ENCODE results near the gene RHOXF2B.
"Not testable (repeated sequence)": the region's sequence is repeated elsewhere in the genome, so short reads cannot be mapped to it uniquely, and the experiment has no call there.

The RHOXF2B gene

DNA sequence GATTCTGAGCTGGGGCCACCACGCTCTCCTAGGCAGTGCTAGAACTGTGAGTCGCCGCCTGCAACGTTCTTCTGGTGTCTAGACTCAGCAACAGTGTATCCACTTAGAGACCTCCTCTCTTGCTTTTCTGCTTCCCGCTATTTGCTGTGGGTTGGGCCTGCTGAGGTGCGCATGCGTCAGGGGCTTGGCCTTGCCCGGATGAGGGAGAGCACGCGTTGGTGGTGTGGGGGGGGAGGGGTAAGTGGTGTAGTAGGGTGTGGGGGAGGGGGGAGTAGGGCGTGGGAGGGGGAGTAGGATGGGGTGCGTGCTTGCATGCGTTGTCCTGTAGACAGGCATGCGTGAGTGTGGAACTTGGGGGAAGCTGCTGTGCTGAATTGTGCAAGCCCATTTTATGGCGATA, at the start of gene RHOXF2B:
Gene RHOXF2B, minus strand, starts transcription at position 101 of the 400 bp plus-strand sequence. CDS start 138 bp downstream, outside the sequence.
- not testable (repeated sequence) for DNase-seq

DNA sequence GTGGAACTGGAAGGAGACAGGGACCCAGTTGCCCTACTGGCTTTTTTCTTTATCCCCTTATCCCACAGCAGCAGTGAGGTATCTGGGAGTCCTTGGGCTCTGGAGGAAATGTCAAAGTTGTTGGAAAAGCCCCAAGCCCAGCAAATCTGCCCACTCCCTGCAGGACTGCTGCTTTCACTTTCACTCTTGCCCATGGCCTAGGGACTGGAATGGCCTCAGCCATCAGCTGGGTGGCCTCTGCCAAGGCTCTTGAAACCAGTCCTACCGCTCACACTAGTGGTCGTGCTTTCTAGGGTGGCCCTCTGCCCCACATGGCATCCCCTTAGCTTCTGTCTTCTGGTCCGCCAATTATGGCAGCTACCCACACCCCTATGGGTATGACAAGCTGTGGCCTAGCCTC, 48.0 kb upstream of the RHOXF2B start:
- DNase-seq = no peak

DNA sequence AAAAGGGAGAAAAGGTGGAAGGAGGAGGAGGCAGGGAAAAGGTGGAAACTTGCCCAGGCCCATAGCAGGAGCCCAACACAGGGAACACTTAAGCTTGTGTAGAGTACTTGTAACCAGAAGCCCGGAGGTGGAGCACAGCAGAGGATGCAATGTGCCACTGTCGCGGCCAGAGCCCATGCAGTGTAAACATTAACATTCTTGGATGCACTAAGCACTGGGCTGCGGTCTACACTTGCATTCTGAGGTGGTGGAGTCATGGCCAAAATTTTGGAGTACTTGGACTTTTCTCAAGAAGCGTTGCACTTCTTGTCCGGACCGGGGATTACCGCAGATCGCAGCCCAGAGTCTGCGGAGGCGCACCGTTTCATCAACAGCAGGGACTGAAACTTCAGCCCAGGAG, 42.7 kb upstream of the RHOXF2B start:
- DNase-seq = no peak

DNA sequence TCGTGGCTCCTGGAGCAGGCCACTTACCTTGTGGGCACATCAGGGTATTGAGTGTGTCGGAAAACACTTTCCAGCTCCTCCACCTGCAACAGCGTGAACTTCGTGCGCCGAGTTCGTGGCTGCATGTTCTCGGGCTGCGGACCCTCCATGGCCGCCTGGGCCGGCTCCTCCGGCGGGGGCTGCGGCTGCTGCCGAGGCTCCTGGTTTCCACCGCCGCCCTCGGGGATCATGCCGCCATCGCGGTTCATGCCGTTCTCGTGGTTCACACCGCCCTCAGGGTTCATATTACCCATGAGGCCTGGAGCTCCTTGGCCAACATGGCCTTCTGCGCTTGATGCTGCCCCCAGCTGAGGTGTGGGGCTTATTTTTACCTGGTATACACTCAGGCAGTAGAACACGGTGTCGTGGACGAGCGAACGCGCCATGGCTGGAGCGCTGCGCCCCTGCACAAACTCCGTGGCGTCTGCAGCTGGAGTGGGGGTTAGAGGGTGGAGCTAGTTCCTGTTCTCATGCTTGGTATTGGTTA, 38.0 kb upstream of the RHOXF2B start, which contains the start of gene RHOXF1:
Gene RHOXF1, minus strand, starts transcription at position 476 of the 526 bp plus-strand sequence. Its CDS starts 51 bp downstream, at position 425.
- DNase-seq = no peak

DNA sequence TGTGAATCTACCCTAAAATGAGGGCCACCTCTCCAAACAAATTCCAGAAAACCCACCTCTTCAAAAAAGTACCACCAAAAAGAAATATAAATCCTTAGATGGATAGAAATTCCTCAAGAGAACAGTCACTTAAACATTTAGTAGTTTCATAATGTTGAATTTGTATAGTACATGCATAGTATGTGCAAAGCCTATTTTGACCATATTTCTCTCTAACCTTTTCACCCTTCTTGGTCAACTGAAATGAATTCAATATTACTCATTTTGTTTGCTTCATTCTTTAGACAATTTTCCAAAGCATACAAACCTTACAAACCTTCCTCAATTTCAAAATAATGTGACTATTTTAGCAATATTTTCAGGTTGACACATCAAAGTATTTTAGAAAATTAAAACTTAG, 34.1 kb upstream of the RHOXF2B start:
- no peak for DNase-seq

DNA sequence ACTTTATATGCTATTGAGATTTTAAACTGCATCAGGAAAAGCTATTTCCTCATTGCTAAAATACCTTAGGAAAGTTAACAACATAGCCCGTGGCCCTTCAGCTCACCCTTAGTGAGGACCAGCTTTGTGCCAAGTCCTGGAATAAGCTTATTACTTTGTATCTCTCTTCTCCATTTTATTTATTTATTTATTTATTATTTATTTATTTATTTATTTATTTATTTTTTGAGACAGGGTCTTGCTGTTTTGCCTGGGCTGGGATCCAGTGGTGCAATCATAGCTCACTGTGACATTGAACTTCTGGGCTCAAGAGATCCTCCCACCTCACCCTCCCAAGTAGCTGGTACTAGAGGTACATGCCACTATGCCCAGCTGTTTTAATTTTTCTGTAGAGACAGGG, 31.9 kb upstream of the RHOXF2B start:
- no peak for DNase-seq

DNA sequence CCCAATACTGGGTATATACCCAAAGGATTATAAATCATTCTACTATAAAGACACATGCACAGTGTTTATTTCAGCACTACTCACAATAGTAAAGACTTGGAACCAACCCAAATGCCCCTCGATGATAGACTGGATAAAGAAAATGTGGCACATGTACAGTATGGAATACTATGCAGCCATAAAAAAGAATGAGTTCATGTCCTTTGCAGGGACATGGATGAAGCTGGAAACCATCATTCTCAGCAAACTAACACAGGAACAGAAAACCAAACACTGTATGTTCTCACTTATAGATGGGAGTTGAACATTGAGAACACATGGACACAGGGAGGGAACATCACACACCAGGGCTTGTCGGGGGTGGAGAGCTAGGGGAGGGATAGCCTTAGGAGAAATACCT, 27.2 kb upstream of the RHOXF2B start:
- not testable (repeated sequence) for DNase-seq

DNA sequence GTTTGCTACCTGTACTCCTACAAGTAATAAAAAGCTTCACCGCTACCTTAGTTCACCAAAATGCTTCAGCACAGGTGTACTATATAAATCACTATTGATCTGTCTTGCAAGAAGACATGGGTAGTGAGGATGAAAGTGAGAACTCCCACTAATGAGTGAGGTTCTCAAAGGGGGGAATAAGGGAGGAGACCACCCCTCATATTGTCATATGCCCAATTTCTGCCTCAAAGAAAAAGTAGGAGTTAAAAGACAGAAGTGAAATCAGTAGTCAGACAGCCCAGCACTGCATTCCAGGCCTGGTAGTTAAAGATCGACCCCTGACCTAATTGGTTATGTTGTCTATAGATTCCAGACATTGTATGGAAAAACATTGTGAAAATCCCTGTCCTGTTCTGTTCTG, 23.6 kb upstream of the RHOXF2B start:
- not testable (repeated sequence) for DNase-seq

DNA sequence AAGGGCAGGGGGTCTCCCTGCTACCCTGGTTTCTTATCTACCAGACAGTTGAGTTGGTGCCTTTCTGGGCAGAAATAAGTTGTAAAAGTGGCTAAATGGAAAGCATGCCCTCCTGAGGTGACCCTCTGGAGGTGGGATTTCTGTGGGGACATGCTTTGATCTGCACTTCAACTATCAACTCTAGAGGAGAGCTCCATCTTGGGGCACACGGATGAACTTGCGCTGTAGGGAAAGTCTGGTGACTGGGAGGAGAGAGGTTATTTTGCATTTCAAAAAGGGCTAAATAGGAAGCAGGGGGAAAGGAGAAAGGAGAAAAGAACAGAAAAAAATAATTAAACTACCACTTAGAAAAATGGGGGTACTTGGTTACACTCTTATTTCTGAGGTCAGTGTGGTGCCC, 12.7 kb upstream of the RHOXF2B start:
- DNase-seq = no peak

DNA sequence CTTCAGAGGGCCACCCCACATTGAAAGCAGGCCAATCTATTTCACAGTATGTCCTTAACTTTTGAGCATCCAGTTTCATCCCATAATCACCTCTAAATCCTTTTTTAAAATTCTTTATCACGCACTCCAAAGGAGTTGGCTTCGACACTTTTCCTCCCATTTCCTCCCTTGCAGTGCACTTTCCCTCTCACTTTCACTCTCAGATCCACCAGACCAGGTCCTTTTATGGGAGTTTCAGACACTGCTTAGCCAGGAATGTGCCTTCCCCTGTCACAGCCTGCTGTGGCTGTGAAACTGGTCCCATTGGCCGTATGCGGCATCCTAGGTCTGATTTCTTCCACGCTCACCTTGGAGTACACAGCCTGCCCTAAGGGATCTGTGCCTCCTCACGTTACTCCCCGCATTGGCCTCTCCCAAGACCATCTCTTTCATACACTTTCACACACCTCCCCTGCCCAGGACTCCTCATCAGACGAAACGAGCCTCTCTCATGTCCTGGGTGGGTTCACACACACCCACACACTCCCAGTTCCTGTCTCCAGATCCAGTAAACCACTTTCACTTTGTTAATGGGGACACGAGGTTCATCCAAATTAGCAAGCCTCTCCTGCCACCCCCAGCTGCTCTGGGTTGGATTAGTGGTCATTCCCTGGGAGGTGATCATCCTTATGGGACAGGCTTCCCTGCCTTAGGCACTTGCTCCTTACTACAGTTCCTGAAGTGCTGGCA, 10.0 kb upstream of the RHOXF2B start:
- no peak for DNase-seq

DNA sequence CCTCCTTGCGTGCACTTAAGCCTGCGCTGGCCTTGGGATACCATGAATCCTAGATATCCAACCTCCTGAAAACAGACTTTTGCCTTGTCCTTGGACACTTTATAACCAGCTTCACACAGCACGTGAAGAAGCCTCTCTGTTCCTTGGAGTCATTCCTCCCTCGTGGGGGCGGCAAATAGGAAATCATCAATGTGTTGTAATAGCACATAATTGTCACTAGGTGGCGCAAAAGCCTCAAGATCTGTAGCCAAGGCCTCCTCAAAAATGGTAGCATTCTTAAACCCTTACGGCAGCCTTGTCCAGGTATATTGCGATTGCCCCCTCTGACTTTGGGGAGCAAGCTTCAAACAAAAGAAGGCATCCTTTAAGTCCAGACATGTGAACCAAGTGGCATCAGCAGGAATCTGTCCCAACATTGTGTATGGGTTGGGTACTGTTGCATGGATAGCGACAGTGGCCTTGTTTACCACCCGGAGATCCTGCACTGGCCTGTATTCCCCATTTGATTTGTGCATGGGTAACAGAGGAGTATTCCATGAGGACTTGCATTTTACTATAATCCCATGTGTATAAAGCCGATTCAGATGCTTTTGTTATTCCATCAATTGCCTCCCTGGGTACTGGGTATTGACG, 8.2 kb upstream of the RHOXF2B start:
- DNase-seq = not testable (repeated sequence)

DNA sequence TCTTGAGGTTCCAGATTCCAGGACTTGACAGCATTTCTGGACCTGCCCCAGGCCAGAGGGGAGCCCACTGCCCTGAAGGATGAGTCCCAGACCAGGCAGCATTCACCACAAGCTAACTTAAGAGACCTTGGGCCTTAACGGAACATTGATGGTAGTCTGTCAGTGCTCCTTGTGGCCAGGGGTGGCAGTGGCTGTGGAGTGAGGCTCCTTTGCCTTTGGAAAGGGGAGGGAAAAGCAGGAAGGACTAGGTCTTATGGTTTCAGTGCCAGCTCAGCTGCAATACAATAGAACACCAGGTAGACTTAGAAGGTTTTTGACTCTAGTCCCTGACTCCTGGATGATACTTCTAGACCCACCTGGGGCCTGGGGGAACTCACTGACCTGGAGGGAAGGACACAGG, 11.3 kb downstream of the RHOXF2B start:
- DNase-seq = not testable (repeated sequence)

DNA sequence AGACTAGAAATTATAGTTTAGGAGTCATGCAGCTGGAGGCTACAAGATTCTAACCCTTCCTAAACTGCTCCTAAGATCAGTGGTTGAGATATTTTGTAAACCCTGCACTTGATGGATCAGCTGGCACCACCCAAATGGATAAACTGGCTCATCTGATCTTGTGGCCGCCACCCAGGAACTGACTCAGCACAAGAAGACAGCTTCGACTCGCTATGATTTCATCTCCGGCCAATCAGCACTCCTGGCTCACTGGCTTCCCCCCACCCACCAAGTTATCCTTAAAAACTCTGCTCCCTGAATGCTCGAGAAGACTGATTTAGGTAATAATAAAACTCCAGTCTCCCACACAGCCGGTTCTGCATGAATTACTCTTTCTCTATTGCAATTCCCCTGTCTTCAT, 34.8 kb downstream of the RHOXF2B start:
- not testable (repeated sequence) for DNase-seq

DNA sequence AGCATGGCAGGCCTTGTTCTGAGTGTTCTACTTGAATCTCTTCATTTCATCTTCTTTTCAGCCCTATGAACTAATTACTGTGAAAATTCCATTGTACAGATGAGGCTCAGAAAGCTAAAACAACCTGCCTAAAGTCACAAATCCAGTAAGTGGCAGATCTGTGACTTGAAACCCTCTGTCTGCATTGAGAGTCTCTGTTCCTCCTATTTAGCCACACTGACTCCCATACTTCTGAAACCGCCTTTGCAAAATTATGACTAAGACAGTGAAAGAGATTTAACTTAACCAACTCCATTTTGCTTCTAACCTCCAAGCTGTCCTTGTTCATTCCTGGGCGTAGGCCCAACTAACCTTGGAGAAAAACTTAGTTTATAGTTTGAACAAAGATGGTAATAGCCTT, 35.2 kb downstream of the RHOXF2B start:
- not testable (repeated sequence) for DNase-seq

DNA sequence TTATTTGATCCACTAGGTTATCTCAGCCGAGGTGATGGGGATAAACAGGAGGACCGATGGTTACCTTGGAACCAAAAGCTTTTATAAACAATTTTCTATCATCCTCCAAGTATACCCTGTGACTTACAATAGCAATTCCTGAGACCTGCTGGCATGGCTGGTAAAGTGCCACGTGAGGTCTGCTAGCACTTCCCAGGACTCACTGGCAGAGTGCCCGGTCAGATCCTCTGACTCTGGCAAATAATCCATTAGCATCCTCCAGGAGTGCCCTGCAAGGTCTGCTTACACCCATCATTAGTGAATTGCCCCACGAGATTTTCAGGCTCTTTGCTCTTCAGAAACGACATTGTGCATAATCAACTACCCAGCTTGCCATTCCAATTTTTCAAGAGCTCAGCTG, 37.3 kb downstream of the RHOXF2B start:
- DNase-seq = not testable (repeated sequence)

DNA sequence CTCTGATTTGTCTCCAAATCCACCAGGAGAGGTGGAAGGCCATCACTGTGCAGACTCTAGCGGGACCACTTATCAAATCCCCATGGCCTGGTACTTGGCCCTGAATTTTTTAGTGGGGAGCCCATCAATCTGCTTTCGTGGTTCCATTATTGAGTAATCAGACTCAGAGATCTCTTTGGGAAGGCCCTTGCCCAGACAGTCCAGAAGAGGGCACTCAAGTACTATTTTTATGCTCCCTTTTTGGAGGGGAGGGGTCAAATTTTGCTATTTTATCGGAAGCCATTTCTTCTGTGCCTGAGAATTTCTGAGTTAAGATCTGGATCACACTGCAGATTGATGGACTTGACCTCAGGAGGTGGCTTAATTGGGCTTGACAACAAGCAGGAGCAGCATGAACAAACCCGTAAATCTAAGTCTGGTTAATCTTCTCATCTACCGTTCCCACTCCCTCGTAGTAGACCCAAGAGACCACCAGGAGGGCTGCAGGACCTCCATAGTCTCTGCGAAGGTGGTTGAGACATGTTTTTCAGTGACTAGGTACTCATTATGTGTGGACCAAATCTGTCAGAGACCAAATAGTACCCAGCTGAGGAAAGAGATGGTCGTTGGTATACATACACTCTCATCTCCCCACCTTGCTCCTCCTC, 38.3 kb downstream of the RHOXF2B start:
- DNase-seq = not testable (repeated sequence)

DNA sequence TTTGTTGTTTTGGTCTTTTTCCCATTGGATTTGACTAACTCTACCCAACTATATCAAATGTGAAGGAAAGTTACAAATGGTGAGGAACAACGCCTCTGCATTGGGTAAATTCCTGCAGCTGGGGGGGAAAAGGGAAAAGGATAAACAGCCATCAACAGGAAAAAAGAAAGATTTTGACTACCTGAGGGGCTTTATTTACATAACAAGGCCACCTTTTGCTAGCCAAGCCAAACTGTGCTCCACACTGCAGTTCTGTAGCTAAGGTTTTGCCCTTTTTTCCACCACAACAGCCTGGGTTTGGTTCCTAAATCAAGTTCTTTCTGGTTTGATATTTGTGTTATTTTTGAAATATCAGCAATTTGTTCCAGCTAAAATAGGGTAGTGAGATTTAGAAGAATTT, 40.8 kb downstream of the RHOXF2B start:
- no peak for DNase-seq

DNA sequence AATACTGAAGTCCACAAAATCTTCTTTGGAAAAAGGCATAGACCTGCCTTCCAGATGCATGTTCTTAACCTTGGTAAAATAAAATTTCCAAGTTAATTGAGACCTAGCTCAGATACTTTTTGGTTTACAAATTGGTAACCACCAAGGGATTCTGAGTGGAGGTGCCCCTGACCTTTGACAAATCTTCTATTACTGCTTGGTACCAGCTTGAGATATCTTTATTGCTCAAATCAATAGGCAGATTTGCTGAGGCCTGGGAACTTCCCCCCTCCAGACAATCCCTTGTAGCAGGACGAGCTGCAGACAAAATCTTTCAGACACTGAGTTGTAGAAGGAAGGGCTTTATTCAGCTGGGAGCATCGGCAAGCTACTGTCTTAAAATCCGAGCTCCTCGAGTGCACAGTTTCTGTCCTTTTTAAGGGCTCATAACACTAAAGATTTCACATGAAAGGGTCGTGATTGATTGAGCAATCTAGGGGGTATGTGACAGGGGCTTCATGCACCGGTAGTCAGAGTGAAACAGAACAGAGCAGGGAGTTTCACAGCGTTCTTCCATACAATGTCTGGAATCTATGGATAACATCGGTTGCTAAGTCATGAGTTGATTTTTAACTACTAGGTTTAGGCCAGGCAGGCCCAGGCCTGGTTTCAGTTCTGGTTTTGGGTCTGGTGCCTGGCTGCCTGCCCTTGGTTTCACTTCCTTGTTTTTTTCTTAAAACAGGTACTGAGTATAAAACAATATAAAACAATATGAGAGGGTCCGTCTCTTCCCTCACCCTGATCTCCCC, 41.8 kb downstream of the RHOXF2B start:
- DNase-seq = not testable (repeated sequence)

DNA sequence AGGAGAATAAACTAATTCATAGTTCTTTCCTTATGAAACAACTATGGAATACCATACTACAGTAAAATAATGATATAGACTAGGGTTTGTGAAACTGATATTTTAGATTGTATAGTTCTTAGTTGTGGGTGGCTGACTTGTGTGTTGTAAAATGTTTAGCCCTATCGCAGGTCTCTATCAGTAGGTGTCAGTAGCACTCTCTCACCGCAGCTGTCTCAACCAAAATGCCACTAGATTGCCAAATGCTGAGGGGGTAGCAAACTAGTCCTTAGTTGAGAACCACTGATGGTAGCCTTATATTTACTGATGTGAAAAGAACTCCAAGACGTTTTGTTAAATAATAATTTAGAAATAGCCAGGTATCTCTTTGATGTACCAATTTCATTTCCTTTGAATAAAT, 48.1 kb downstream of the RHOXF2B start:
- no peak for DNase-seq

DNA sequence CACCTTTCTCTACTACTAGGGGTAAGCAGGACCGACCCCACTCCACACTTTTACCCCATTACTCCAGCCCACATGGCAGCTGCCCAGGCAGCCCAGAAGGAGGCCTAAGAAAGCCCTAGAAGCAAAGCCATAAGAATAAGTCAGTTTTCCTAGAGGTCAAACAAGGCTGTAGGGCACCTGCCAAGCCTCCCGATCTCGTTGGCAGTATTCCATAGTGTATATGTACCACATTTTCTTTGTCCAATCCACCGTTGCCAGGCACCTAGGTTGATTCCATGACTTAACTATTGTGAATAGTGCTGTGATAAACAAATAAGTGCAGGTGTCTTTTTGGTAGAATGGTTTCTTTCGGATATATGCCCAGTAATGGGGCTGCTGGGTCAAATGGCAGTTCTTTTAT, 54.2 kb downstream of the RHOXF2B start:
- no peak for DNase-seq

DNA sequence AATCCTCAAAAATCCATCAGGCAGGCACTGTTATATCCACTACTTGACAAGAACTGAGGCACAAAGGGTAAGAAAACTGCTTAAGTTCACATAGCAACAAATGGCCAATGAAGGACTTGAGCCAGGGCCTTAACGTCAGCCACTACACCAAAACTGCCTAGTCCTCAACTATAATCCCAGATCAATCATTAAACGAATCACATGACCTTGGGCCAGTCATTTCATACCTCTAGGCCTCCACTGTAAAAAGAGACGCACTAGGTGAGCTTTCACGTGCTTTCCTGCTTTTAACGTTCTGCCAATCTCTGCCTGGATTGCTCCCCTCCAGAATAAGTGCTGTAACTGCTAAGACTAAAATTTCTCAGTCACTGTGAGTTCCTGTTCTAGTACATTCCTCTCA, 54.7 kb downstream of the RHOXF2B start:
- DNase-seq = no peak

Data from activated effector memory CD4-positive, alpha-beta T cell treated with anti-CD3 and anti-CD28 coated beads, Interleukin-2, amount 50 U/mL, for 16 hours (primary cell).